Gastrocnemius medialis (tissue), 4 donors: Measurements from ENCODE around the gene TRIM71. TPM values are rescaled to one million over a fixed set of nuclear protein-coding genes. Genes with fewer than 3 reads are reported as not detected.

Experiments used
- ATAC-seq, 2 donors: fragments of 150-250 bp; one replicate each; pipeline ENCODE4 v1.9.1; 2016
- DNase-seq, 2 donors: peaks; one replicate each; pipeline ENCODE4 v3.0.0-alpha.2; 2019
- H3K27ac ChIP-seq, 4 donors: fragments of 200-600 bp; sonication (generic); 1 replicate in 1 of 4; 2 replicates in 3 of 4; pipeline ENCODE4 v1.5.1; 2016 to 2018; ENCODE audit warnings: mild to moderate bottlenecking in 2 of 4, moderate library complexity in 1 of 4
- H3K27me3 ChIP-seq, 3 donors: fragments of 200-600 bp; sonication (generic) in 2 of 3; 1 replicate in 1 of 3; 2 replicates in 2 of 3; pipeline versions ENCODE4 v1.5.1 to v1.6.0; 2016 to 2019; ENCODE audit warnings: mild to moderate bottlenecking in 1 of 3, moderate library complexity in 1 of 3
- H3K36me3 ChIP-seq, 2 donors: fragments of 200-600 bp; sonication (generic) in 1 of 2; one replicate each; pipeline ENCODE4 v1.5.1; 2017 to 2018
- H3K4me1 ChIP-seq, 2 donors: fragments of 200-600 bp; sonication (generic) in 1 of 2; one replicate each; pipeline ENCODE4 v1.5.1; 2016 to 2017; ENCODE audit warnings: mild to moderate bottlenecking in 2 of 2
- H3K4me3 ChIP-seq, 4 donors: fragments of 200-600 bp; sonication (generic) in 3 of 4; 1 replicate in 1 of 4; 2 replicates in 3 of 4; pipeline ENCODE4 v1.5.1; 2016 to 2019; ENCODE audit warnings: mild to moderate bottlenecking in 2 of 4
- H3K9me3 ChIP-seq, 3 donors: fragments of 200-600 bp; sonication (generic) in 2 of 3; 1 replicate in 1 of 3; 2 replicates in 2 of 3; pipeline ENCODE4 v1.5.1; 2016 to 2019
- POLR2A ChIP-seq, 2 donors: fragments of 450-650 bp; IDR thresholded peaks; one replicate each; pipeline ENCODE4 v1.6.1; 2017; ENCODE audit warnings: antibody characterized with exemption in 2 of 2, mild to moderate bottlenecking in 2 of 2, moderate library complexity in 2 of 2
- in situ Hi-C, 4 donors: fragments of 200-750 bp; cut with MboI; loops; one replicate each; pipeline versions ENCODE4 v1.15.0 to v1.8.0; 2017; ENCODE audit warnings: low sequenced_read_pairs in 4 of 4
- intact Hi-C: fragments of 100-400 bp; cut with DNase I; formaldehyde crosslinking; loops from one replicate; pipeline ENCODE4 v1.15.1; 2023; ENCODE audit warnings: low total_unique reads
- total RNA-seq, 4 donors: library from RNA; depleted of rRNA; stranded (reverse); fragments of >200 nt; gene quantifications; one replicate each; pipeline versions ENCODE4 v1.1.0 to v1.2.3, GENCODE V29; 2016
- TF ChIP-seq, protein P1 (sequence below), 5 experiments: fragments of 450-650 bp in 3 of 5; fragments of 200-600 bp in 2 of 5; sonication (generic) in 2 of 5; IDR thresholded peaks in 4 of 5; conservative IDR thresholded peaks in 1 of 5; 1 replicate in 4 of 5; 2 replicates in 1 of 5; pipeline ENCODE4 v1.5.1; 2016 to 2019; ENCODE audit warnings: antibody characterized with exemption in 5 of 5, mild to moderate bottlenecking in 3 of 5, moderate library complexity in 3 of 5

Gene TRIM71
- total RNA-seq, 4 donors from 2014 or later, result not detected

GRCh38 chr3:32837366-32837765 lies 19.6 kb downstream of the TRIM71 start:
- no peaks in the 10 kb centered on the region for H3K4me1 ChIP-seq
- DNase-seq (no peak), ATAC-seq (no peak)
- H3K36me3 ChIP-seq, result no peaks in the 10 kb centered on the region
- TF ChIP-seq, protein P1, sequence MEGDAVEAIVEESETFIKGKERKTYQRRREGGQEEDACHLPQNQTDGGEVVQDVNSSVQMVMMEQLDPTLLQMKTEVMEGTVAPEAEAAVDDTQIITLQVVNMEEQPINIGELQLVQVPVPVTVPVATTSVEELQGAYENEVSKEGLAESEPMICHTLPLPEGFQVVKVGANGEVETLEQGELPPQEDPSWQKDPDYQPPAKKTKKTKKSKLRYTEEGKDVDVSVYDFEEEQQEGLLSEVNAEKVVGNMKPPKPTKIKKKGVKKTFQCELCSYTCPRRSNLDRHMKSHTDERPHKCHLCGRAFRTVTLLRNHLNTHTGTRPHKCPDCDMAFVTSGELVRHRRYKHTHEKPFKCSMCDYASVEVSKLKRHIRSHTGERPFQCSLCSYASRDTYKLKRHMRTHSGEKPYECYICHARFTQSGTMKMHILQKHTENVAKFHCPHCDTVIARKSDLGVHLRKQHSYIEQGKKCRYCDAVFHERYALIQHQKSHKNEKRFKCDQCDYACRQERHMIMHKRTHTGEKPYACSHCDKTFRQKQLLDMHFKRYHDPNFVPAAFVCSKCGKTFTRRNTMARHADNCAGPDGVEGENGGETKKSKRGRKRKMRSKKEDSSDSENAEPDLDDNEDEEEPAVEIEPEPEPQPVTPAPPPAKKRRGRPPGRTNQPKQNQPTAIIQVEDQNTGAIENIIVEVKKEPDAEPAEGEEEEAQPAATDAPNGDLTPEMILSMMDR (IDR thresholded peaks at IDR 0.05 in 4 of 5, conservative IDR thresholded peaks at IDR 0.05 in 1 of 5), result no peak
- TF ChIP-seq POLR2A (IDR thresholded peaks at IDR 0.05), result no peak
- no peaks in the 10 kb centered on the region for H3K9me3 ChIP-seq
- peaks cover 10 to 25% (median 20%) of the 10 kb centered on the region in 3 donors for H3K27me3 ChIP-seq
- no peak overlapping the region for H3K27ac ChIP-seq
- intact Hi-C loops (no loop called here), in situ Hi-C loops (no loop called here)
- H3K4me3 ChIP-seq, result no peak overlapping the region

DNA sequence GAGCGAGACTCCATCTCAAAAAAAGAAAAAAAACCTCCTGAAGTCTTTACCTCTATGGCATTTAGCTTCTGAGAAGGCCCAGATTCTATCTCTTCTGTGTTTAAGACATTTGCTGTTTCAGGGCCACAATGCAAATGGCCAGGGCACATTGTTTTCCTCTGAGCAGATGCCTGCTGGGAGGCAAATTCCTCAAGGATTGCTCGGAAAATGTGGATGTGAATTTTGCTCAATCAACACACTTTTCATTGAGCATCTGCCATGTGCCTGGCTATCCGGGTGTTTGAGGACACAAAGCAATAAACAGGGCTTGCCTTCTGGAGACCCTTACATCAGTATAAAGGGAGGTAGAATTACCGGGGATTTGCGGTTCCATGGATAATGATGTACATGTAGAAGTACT lies 20.0 kb downstream of the TRIM71 start:
- no peak for DNase-seq
- Histone ChIP-seq H3K27me3 (peaks cover 10 to 25% (median 20%) of the 10 kb centered on the region in 3 donors), H3K4me3 (no peak overlapping the region), H3K36me3 (no peaks in the 10 kb centered on the region), H3K4me1 (no peaks in the 10 kb centered on the region), H3K27ac (no peak overlapping the region), H3K9me3 (no peaks in the 10 kb centered on the region)
- ATAC-seq, result no peak
- TF ChIP-seq, protein P1 (IDR thresholded peaks at IDR 0.05 in 4 of 5, conservative IDR thresholded peaks at IDR 0.05 in 1 of 5), result no peak
- TF ChIP-seq POLR2A (IDR thresholded peaks at IDR 0.05), result no peak
- in situ Hi-C loops (no loop called here), intact Hi-C loops (no loop called here)

GRCh38 chr3:32839714-32840085 lies 21.9 kb downstream of the TRIM71 start:
- ATAC-seq, result no peak
- in situ Hi-C loops, result no loop called here
- no peaks in the 10 kb centered on the region for H3K9me3 ChIP-seq
- intact Hi-C loops, result no loop called here
- H3K4me1 ChIP-seq, result no peaks in the 10 kb centered on the region
- peaks cover under 1 to 19% (median 11%) of the 10 kb centered on the region in 3 donors for H3K27me3 ChIP-seq
- H3K4me3 ChIP-seq, result no peak overlapping the region
- no peak overlapping the region for H3K27ac ChIP-seq
- TF ChIP-seq, protein P1 (IDR thresholded peaks at IDR 0.05 in 4 of 5, conservative IDR thresholded peaks at IDR 0.05 in 1 of 5), result no peak
- no peak for TF ChIP-seq POLR2A (IDR thresholded peaks at IDR 0.05)
- no peaks in the 10 kb centered on the region for H3K36me3 ChIP-seq
- no peak for DNase-seq

GRCh38 chr3:32840086-32840841 lies 22.5 kb downstream of the TRIM71 start:
- intact Hi-C loops (no loop called here), in situ Hi-C loops (no loop called here)
- no peaks in the 10 kb centered on the region for H3K9me3 ChIP-seq
- peaks cover 0 to 16% (median 5%) of the 10 kb centered on the region in 3 donors for H3K27me3 ChIP-seq
- no peak overlapping the region for H3K4me3 ChIP-seq
- H3K27ac ChIP-seq, result no peak overlapping the region
- TF ChIP-seq POLR2A (IDR thresholded peaks at IDR 0.05), result no peak
- TF ChIP-seq, protein P1 (IDR thresholded peaks at IDR 0.05 in 4 of 5, conservative IDR thresholded peaks at IDR 0.05 in 1 of 5), result no peak
- H3K4me1 ChIP-seq, result no peaks in the 10 kb centered on the region
- no peaks in the 10 kb centered on the region for H3K36me3 ChIP-seq
- DNase-seq (no peak), ATAC-seq (no peak)
